HG03575 (cell line): ENCODE data around the gene GLA.
A peak's percentile ranks its signal among the peaks of the same experiment; 100 is the strongest.

Experiments used
- ATAC-seq: cut with Tn5 transposase; IDR thresholded peaks from one replicate; pipeline ENCODE4 v1.9.1; 2021; ENCODE audit not compliant: unreplicated experiment, insufficient number of reproducible peaks, low FRiP score; ENCODE audit errors: extremely low read depth

Gene GLA

DNA sequence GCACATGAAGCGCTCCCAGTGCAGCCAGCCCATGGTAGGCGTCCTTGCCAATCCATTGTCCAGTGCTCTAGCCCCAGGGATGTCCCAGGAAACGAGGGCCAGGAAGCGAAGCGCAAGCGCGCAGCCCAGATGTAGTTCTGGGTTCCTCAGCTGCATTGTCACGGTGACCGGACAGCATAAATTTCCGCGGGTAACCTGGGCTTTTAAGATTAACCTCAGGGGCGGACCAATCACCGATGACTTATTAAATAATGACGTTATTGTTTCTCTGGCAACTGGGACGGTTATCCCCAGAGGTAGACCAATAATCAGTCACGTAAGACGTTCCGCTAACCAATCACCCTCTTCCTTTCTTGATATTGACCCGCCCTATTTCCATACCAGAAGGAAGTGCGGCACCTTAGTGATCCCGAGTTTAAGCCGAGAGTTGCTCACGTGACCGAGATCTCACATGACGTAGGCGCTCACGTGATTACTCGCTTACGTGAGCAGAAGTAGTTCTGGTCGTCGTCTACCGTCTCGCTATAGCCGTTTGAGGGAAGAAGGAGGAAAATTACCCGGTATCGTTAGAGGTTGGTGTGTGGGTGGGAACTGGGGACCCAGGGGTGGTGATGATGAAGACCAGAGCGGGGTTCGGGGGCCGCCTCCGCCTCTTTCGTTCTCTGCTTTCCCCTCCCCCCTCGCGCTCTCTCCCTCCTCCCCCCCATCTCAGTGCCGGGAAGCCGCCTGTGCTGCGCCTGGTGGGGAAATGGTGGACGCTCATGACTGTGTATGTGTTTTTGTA is at the start of gene GLA, which contains the start of gene HNRNPH2:
GLA (minus strand) TSS at position 178 of the 784 bp plus-strand sequence; CDS start at position 156, 22 bp downstream.
HNRNPH2 (plus strand) TSS at position 475 of the 784 bp plus-strand sequence. CDS start 3,767 bp downstream, outside the sequence.
- peak; percentile 94 for ATAC-seq

DNA sequence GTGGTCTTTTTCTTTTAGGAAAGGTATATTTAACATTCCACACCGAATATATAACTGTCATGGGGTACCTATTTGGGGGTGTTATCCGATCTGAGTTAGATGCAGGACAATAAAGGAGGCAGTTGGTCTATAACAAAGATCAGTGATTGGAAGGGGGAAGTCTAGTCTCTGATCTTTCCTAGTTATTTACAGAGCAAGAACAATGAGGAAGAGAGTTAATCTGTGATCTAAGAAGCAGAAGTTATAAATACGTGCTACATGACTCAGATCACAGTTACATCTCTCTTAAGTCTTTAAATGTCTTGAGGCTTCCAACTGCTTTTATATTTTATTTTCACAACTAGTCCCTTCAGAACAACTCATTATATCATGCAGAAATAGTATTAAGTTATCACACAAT is 44.3 kb upstream of the GLA start:
- no peak for ATAC-seq

DNA sequence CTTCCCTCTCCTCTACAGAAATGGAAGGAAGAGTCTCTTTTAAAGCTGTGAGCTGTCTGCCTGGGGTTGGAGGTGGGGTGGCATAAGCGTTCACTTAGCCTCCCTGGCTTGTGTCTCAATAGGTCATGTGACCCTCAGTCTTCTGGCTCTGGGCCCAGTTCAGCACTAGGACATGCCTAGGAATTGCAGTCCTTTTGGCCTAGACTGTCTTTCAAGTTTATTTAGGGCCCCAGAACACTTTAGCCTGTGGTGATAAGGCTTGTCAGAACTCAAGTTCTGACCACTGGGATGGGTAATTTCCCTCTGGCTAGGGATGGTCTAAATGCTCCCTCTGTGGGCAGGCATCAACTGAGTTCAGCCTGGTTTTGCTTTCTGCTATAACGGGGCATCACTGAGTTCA is 43.2 kb upstream of the GLA start:
- ATAC-seq = no peak

DNA sequence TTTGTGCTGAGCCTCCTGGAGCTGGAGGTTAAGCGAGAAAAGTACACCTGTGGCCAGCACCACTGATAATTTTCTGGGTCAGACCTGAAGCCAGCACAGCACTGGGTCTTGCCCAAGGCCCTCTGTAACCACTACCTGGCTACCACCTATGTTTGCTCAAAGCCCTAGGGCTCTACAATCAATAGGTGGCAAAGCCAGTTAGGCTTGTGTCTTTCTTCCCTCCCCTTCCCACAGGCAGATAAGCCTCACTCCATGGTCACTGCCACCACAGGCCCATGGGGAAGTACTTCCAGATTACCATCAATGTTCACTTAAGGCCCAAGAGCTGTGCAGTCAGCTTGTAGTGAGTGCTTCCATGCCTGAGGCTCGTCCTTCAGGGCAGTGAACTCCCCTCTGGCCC is 42.4 kb upstream of the GLA start:
- no peak for ATAC-seq

DNA sequence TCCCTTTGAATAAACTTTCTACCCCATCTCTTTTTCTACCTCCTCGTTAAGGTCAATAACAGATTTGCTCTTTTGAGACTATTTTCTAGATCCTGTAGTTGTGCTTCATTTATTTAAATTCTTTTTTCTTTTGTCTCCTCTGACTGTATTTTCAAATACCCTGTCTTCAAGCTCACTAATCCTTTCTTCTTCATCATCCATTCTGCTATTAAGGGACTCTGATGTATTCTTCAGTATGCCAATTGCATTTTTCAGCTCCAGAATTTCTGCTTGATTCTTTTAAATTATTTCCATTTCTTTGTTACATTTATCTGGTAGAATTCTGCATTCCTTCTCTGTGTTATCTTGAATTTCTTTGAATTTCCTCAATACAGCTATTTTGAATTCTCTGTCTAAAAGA is 41.6 kb upstream of the GLA start:
- ATAC-seq = no peak

DNA sequence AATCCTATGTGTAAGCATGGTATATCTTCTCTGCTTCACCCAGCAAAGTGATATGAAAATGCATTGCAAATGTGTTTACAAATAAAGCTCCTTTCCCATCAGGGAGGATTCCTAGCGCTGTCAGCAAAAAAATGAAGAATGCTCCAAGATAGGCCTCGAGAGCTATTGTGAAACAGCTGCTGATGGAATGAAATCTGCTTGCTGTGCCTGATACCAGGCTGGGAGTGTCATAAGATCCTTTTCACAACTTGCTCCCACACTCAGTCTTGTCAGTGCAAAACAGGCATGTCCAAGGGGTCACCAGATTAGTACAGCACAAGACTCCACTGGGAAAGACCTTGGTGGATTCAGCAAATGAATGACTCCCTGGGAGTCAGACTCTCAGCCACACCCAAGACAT is 34.4 kb upstream of the GLA start:
- no peak for ATAC-seq

DNA sequence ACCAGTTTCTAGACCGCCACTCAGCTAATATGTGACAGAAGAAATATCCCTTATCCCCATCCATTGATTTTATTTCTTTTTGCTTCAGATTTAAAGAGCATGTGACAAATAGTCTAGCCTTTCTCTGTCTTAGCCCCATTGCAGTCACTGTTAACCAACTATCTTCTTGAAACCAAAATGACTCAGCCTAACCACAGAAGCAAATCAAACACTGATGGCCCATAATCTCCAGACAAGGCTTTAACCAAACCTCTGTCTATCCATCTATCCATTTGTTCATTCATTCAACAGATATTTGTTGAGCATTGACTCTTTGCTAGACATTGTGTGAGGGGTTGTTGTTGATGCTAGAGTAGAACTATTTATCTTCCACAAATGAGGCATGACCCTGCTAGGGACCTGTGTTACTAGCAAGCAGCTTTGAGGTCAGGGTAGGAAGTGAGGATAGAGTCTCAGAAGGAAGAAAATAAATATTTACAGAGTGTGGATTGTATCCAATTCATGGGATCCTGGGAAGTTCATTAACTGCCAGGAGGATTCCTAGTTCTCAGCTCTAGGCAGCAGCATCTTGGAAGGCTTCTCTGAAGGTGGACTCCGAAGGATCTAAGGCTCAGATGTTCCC is 22.8 kb upstream of the GLA start:
- peak; percentile 89 for ATAC-seq

DNA sequence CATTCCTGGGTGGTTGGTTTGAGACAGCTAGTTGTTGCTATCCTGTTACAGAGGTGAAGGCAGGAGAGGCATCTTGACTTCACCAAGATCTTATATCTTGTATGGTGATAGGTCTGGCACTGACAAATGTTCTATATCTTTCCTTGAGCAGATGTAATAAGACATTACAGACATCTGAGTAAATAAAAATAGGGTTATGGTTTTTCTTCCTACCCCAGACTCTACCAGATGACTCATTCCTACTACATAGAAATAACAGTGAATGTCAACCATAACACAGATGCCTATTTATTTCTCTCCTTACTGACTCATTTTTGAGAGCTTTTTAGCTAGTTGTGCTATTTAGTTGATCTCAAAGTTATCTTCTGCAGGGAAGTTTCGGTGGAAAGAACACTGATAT is 22.2 kb upstream of the GLA start:
- ATAC-seq = no peak

DNA sequence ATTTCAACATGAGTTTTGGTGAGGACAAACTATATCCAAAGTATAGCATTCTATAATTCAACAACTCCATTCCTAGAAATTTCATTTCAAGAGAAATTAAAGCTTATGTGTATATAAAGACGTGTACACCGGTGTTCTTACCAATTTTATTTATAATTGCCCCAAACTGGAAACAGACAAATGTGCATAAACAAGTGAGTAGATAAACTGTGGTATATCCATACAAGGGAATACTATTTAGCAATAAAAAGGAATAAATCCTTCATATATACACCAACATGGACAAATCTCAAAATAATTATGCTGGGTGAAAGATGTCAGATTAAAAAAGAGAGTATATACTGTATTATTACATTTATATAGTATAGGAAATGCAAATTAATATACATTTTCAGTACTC is 20.2 kb upstream of the GLA start:
- no peak for ATAC-seq

DNA sequence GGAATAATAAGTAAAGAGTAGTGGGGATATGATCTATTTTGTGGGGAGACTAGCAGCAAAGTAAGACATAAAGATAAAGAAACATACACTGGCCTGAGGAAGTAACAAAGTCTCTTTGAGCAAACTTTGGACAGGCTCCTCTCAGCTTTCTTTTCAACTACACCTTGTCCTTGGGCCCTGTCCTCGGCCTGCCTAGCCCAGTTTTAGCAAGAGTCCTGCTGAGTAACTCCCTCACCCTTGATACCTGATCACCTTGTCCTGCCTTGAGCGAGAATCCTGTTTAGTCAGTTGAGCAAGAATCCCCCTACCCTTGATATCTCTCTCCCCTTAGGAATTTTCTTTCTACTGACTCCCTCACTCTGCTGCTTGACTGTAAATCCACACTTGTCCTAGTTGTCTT is 11.8 kb upstream of the GLA start:
- no peak for ATAC-seq

DNA sequence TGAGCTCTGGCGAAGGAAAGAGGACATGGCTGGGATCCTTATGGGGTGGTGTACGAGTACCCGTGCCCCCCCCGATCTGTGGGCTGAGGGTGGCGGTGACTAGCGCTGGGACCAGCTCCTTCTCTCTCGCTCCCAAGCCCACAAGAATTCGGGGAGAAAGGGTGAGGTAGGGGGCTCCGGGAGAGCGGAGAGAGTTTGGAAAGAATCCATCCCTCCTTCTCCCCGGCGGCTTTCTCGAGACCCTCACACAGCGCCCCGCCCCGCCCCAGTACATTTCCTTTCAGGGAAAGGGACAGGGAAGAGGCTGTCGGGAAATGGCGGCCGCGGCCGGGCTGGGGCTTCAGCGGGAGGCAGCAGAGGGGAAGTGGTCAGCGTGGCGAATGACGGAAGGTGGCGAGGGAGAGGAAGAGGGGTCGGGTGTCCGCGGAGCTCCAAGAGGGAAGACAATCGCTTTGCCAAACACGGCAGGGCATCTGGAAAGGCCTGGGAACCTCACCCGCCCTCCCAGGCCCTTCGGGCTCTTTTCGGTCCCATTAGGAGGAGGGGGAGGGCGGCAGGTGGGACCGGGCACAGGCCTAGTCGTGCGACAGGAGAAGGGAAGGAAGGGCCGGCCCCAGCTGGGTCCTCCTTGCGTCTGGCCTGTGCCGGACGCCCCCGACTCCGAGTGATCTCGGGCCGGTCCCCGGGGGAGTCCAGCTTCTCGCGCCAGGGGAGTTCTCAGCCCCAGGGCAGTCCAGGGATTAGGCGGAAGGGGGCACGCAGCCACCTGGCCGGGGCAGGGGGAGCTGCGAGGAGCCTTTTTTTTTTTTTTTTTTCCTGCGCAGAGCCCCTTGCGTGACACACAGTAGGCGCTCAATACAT is 10.5 kb upstream of the GLA start:
- ATAC-seq = no peak

DNA sequence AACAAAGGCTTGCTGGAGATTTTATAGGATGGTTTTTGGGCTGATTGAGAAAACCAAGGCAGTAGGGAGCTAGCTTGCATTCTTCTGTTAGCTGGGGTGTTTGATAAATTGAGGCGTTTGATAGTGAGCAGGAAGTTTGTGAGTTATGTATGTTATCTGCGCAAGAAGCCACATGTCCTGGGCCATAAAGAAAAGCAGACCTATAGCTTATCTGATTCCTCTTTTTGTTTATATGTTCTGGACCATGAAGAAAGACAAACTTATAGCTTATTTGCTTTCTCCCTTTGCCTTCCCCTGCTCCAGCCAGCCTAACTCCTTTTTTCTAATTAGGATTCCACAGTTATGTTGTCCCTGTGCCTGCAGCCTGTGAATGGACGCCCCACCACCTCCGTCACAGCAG is 9.5 kb upstream of the GLA start:
- no peak for ATAC-seq

DNA sequence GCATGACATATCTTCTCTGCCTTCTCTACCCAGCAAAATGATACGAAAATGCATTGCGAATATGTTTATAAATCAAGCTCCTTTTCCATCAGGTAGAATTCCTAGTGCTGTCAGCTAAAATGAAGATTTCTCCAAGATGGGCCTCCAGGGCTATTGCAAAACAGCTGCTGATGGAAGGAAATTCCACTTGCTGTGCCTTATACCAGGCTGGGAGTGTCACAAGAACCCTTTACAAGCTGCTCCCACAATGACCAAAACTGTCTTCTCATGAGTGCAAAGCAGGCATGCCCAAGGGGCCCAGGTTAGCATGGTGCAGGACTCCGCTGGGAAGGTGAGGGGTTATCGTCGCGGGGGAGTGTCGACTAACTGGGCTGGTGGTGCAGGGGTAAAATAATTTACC is 9.0 kb upstream of the GLA start:
- ATAC-seq = no peak

DNA sequence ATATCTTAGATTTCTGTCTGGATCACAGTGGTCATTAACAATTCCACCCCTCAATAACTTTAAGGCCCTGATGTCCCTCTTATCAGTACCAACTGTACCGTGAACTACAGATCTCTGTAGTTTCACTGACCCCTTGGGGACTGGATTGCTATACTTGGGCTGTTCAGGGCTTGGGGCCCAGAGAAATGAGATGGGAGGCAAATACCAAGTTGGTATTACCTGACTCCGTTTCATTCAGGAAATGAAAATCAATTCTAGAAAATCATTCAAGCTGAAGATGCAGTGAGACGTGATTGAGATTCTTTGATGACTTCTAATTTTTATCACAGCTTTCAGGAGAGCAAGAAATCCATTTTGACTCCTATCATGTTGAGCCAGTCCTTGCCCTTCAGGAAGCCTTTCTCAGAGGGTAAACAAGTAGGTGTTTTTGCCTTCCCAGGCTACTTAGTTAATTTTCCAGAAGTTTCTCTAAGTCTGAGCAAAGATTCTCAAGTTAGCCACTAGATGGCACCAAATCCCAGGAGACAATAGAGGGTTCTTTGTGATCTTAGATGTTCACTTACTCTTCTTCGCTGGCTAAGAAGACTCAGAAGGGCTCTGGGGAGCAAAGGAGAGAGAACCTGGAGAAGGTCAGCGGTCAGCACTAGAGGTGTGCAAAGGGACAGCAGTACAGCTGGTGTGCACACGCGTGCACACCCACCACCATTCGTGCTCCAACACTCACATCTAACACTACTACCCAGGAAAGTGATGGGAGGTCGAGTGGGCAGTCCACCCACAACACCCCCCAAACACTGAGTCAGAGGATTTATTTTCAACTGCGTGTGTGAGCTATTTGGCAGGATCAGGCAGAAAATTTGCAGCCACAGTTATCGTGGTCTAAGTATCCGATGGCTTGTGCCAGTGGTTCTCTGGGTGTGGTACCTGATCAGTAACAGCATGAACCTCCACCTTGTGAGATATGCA is 7.7 kb upstream of the GLA start:
- peak; percentile 49 for ATAC-seq

DNA sequence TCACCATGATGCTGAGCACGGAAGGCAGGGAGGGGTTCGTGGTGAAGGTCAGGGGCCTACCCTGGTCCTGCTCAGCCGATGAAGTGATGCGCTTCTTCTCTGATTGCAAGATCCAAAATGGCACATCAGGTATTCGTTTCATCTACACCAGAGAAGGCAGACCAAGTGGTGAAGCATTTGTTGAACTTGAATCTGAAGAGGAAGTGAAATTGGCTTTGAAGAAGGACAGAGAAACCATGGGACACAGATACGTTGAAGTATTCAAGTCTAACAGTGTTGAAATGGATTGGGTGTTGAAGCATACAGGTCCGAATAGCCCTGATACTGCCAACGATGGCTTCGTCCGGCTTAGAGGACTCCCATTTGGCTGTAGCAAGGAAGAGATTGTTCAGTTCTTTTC is 4.3 kb upstream of the GLA start:
- no peak for ATAC-seq

DNA sequence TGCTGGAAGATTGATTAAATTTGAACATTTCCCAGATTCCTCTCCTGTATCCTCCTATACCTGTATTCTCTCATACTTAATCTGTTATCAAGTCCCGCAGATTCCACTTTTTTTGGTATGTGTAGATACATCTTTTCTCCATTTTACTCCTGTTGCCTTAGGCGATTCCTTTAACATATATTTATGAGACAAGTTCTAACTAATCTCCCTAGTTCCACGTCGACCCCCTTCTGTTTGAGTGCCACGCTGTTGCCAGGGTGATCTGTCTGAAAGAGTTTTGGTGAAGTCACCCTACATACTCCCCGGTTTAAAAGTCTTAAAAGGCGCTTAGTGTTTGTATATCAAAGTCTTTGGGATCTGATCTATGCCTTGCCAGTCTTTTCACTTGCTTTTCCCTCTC is 2.7 kb upstream of the GLA start:
- no peak for ATAC-seq

DNA sequence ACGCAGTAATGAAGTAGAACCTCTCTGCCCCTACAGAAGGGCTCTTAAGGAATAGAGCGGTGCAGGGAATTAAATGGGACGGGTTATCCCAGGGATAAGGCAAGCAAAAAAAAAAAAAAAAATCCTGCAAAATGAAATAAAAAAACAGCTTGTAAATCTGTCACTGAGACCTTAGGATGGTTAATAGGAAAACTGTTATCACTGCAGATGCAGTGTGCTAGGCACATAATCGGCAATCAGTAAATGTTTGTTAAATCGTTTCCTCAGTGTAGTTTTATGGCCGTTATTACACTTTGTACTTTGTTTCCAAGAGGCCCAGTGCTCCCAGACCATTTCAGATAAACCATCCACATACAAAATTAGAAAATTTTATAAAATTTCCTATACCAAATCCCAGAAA is 1.3 kb upstream of the GLA start:
- no peak for ATAC-seq

DNA sequence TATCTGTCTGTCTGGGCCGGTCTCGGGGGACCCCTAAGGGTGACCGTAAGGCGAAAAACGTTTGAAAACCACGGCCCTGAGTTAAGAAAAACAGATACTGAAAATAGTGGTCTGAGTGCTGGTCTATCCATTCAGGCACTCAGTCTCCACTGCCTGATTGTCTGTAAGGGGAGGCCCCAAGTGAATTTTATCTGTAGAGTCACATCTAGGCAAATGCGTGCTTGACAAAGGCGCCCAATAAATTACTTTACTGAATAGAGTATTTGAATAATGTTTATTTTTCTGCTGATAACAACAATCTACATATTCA is 762 bp upstream of the GLA start:
- peak; percentile 7 for ATAC-seq

DNA sequence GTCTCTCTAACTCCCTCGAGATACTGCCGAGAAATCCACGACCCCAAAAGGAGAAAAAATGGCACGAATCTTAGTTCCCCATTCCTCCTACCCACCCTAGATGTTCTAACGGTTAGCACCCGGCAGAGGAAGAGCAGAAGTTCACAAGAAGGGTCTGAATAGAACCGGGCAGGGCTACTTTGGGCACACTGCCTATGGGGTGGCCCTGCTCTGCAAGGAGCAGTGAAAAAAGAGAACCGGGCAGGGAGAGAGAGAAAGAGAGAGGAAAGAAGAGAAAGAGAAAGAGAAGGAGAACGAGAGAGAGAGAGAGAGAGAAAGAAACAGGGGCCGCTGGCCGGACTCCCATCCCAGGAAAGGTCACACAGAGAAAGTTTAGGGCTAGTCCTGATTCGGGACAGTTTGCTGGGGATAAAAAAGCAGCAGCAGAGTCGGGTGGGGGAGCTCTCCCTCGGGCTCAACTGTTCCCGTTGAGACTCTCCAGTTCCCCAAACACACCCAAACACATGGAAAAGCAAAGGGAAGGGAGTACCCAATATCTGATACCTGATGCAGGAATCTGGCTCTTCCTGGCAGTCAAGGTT is 468 bp downstream of the GLA start:
- no peak for ATAC-seq
